GM18867 (cell line): ENCODE data around the gene KIF21A.

ENCODE experiments used
- ATAC-seq: cut with Tn5 transposase; IDR thresholded peaks from one replicate; pipeline ENCODE4 v1.9.1; 2021; ENCODE audit warnings: mild to moderate bottlenecking, moderate library complexity; ENCODE audit not compliant: unreplicated experiment

KIF21A gene

DNA sequence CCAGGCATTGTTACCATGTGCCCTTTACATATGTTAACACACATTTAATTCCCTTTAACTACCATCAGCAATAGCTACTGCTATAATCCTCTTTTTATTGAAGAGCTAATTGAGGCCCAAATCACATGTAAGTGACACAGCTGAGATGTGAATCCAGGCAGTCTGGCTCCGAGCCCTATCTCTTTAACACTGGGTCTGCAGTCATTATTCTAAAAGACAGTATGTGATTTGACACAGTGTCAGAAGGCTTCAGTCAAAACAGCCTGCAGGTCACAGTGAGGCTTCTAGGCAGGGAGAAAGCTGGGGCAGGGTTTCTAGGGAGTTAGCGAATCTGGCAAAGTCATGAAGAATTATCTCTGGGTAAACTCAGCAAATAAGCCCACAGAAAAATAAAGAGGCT lies 148.2 kb downstream of the KIF21A start:
- ATAC-seq: no peak

DNA sequence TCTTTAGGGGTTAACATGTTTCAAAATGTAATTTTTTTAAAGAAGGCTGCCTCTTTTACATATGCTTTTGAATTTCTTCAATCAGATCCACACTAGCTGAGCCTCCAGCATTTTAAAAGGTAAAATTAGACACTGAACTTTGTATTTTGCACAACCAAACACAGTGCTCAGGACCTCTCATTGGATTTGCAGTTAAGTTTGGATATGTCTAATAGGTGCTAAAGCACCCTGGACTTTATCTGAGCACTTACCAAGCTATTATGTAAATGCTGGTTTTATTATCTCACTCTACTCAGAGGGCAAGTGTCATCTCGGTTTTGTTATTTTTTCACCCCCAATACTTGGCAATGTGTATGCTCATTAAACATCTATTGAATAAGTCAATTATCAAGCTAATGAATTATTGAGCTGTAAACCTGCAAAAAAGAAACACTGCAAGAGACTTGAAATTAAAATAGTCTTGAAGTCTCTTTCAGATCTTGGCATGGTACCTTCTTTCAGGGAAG lies 150.7 kb downstream of the KIF21A start:
- no peak for ATAC-seq

DNA sequence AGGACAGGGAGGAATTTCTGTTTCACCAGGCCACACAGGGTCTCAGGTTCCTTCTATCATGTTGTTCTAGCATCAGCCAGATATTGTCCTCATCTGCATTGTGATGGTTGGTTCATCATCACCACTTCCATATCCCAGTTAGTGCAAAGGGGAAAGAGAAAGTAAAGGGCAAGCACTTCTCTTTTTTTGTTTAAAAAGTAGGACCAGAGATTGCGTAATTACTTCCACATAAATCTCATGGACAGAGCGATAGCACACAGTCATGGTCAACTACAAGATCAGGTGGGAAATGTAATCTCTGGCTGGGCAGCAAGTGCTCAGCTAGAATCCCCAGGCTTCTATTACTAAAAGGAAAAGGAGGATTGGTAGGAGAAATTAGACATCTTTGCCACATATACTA lies 155.1 kb downstream of the KIF21A start:
- no peak for ATAC-seq

- no peak for ATAC-seq
These were observed 155.5 kb downstream of the KIF21A start for GRCh38 chr12:39287409-39287808.

DNA sequence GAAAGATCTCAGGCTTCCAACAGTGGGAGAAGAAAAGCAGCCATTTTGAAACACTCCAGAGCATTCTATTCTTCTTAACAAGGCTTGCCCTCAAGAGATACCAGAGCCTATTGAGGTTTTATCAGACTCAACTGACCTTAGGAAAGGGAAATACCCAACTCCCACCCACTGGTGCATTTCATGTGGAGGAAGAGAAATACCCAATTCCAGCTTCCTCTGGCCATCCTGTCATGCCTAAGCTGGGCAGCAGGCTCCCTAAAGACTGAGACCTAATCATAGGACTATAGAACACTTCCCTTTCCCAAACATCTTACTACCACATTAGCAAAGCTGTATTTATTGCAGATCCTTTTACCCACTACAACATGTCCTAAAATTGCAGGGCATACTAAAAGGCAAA lies 164.5 kb downstream of the KIF21A start:
- ATAC-seq: no peak

- ATAC-seq: no peak
These were observed 165.5 kb downstream of the KIF21A start for GRCh38 chr12:39277416-39277815.

- ATAC-seq: no peak
These were observed 167.1 kb downstream of the KIF21A start for GRCh38 chr12:39275846-39276245.

GRCh38 chr12:39272871-39273655 lies 169.9 kb downstream of the KIF21A start:
- peak; percentile 51 for ATAC-seq

DNA sequence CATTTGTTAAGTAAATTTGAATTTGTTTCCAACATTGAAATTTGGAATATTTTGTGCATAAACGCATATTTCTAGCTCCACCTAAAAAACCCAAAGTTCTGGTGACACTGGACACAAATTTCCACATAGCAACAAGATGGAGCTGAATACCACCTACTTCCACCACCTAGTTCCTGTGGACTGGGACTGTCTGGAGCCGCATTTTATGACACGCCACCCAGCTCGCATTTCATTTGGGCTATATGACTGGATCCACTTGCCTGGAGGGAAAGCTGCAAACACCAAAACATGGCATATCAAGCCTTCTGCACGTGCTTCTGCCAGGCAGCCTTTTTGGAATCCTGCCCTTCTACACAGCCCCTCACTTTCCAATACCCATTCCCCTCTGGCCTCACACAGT lies 173.4 kb downstream of the KIF21A start:
- ATAC-seq: no peak

- ATAC-seq: no peak
These were observed 175.0 kb downstream of the KIF21A start for GRCh38 chr12:39267886-39268285.

GRCh38 chr12:39252628-39253027 lies 190.3 kb downstream of the KIF21A start:
- no peak for ATAC-seq
